GM19452 (cell line): ENCODE results near the gene USP28.
"Not testable (repeated sequence)": the region's sequence is repeated elsewhere in the genome, so short reads cannot be mapped to it uniquely, and the experiment has no call there.

Source experiments
- ATAC-seq: cut with Tn5 transposase; IDR thresholded peaks from one replicate; pipeline ENCODE4 v1.9.1; 2021; ENCODE audit not compliant: unreplicated experiment

USP28 gene

DNA sequence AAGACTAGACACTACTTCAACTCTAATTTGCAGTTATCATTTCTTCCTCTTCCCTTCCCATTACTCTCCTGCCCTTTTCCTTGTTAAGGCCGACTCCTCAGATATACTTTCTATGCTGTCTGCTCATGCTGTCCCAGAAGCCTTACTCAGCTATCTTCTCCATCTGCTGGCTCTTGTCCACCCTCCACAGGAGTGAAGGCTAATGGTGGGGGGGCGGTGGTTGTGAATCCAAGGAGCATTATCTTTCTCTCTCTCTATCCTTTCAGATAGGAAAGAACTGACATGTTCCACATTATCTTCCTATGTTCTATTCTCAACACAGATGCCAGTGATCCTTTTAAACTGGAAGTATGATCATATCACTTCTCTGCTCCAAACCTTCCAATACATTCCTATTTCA, 37.4 kb downstream of the USP28 start:
- no peak for ATAC-seq

DNA sequence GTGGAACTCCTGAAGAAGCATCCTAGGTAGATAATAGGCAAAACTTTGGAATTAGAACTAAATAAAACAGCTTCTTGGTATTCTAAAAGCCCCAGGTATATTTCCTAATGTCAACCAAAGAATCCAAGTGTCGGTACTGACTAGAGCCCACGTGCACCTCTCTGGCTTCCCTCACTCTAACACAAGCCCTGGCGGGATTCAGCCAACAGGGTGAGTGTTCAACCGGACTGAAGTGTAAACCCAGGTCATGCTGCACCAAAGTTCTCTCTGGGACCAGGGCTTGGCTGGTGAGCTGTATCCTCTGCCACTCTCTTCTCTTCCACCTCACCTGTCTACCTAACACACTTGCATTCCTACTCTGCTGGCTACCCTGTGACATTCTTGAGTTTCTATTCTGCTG, 40.1 kb downstream of the USP28 start:
- ATAC-seq: no peak

DNA sequence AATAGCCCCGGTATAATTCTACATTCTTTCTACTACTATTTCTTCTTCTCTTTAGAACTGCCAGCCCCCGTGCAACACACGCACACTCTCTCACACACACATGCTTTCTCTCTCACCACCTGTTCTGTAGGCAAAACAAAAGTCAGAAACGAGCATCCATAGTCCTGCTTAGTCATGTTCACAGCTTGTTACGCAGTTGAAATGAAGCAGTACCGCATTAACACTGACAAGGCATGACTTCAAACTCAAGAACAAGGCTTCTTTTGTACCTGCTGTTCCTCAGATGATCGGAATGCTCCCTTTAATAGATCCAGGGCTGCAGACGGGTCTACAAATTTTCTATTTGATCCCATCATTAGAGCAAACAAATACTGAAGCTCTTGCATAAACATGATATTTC, 42.2 kb downstream of the USP28 start:
- ATAC-seq: no peak

DNA sequence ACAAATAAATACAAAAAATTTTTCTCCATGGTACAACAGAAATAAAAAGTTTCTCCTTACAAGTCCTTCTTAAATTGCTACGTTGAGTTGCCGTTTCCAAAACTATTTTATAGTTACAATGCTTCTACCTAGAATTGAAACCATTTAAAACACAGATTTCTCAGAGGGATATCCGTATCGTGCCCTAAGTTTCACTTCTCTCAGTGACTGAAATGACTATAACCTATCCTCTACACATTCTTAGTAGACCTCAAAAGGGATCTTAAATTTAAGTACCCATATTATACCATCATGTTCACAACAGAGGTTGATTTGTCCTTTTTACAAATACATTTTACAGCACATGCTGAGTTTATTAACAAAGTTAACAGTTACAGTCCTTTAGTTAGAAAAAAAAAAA, 44.1 kb downstream of the USP28 start:
- peak; percentile 76 for ATAC-seq

DNA sequence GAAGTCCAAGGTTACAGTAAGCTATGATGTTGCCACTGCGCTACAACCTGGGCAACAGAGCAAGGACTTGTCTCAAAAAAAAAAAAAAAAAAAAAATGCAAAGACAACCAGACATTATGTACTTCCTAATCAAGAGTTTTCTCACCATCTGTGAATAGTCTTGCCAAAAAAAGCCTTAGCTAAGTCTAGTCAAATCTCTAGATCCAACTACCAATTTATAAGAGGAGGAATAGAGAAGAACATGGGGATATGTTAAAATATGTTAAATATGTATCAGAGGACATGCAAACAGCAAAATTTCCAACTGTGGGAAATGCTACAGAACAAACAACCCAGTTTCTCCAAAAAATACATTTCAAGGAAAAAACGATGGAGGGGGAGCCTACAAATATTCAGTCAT, 45.6 kb downstream of the USP28 start:
- no peak for ATAC-seq

DNA sequence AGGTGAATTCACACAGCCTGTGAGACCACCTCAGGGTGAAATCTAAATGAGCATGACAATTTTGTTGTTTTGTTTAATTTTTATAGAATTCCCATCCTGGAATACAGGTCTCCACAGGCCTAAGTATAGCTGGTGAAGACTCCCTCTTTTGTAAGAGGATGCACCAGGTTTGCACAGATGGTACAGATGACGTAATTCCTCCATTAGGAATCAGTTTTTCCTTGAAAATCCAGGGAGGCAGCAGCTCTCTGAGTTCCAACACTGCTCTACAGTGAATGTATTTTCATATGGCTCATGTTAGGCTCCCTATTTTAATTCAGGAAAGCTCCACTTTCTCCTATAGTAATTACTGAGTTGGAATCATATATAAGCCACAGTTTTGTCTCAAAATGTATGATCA, 47.2 kb downstream of the USP28 start:
- no peak for ATAC-seq

DNA sequence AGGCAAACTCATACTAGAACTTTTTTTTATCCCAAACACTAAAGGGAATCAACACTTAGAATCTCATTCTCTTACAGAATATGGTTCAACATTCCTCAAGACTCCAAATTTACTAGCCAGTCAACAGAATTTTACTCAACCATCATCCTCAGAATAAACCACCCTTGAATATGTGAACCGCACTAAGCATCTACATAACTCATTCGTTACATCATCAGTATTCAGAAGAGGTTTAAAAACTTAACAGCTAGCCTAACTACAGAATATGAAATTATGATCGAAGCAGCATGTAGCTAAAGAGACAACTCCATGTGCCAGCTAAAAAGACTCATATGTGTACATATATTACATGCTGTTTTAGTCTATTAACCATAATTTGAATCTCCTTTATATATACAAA, 47.9 kb downstream of the USP28 start:
- ATAC-seq: no peak

DNA sequence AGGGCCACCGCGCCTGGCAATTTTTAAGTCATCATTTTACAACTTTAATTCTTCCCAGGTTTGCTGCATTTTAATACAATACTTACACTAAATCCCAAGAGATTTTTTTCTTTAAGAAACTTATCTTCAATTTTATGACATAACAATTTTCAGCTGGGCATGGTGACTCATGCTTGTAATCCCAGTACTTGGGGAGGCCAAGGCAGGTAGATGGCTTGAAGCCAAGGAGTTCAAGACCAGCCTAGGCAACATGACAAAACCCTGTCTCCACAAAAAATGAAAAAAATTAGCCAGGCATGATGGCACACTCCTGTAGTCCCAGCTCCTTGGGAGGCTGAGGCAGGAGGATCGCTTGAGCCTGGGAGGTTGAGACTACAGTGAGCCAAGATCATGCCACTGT, 56.9 kb downstream of the USP28 start:
- no peak for ATAC-seq

DNA sequence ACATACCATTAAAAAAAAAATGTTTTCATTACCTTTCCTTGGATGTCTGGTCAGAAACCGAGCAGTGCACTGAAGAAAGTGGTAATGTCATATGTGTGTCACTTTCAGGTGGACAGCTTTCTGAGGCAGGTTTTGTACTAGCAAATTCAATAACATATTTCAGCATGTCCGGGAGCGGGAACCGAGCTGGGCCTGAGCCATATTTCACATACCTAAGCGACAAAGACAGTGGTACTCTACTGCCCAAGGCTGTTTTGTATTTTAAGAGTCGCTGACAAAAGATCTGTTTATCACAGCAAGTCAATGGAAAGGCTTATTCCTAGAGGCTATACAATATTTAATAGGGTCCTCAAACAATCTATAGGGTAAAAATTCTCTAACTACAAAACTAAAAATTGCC, 57.7 kb downstream of the USP28 start:
- no peak for ATAC-seq

DNA sequence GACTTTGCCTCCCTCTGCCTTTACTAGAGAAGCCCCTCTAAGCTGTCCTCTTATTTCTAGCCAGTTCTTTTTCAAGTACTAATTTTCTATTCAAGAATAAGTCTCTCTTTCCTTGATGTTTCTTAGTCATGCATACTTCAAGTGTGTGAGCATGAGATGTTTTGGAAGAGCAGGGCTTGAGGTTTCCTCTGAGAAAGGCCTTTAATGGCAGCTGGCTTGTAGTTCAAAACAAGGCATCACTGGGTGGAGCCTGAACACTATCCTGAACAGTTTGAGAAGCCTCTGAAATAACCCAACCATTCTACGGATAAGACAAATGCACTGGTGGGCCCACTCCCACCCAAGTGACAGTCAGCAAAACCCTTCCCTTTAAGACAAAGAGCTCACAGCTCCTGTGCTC, 58.2 kb downstream of the USP28 start:
- ATAC-seq: no peak

DNA sequence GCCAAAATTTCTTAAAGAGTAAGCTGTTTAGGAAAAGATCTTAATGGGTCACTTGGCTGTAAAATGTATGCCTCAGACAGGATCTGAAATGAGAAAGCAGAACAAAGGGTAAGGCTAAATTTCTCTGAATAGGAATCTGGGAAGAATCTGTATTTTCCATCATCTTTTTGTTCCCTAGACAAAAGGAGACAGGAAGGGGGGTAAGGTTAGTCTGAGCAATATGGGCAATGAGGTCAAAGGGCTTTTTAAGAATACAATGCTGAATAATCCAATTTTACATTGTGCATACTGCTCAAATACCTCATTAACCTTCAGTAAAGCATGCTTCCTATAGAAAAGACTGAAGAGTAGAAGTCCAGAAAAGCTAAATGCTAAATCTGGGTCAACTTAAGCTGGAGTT, 61.2 kb downstream of the USP28 start:
- no peak for ATAC-seq

DNA sequence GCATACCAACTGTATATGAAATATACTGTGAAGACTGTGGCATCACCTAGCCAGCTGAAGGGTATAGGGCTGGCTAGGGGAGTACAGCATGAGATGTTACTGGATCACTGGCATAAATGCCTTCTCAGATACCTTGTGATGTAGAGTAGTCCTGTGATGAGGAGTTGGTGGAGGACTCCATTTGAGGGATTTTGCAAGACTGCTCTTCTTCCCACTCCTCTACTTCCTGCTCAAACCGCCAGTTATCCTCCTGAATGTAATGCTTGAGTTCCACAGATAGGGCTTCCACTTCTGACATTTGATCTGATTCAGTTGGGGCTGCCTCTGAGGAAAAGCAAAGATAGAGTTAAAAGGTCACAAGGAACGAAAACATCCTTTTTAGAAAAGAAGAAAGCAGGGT, 66.4 kb downstream of the USP28 start:
- ATAC-seq: no peak

DNA sequence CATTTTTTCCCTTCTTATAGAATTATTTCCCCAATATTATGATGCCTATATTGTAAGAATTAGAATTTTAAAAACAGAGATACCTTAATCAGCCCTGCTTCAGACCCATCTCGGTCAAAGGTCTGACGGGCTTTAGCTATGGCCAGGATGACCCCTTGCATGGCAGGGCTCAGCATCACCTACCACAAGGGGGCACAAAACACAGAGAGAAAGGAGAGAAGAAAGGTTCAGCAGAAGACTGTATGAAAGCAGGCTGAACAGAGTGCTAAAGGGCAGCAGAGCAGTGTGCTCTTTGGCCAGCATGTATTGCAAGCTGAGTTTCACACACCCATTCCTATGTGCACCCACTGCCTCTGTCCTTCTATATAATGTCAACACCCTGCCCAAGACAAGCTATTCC, 69.0 kb downstream of the USP28 start:
- ATAC-seq: no peak

DNA sequence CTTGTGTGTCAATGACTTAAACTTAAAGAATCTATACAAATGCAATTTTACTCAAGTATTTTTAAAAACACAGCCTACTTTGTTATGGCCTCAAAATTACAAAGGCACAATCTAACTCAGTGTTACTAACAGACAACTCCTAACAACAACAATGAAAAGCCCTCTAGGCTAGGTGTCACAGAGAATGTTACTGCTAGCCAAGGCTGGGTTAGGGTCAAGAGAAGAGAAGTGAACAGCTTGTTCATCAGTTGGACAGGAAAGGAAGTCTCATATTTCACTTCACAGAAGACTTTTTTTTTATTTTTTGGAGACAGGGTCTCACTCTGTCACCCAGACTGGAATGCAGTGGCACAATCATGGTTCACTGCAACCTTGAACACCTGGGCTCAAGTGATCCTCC, 69.7 kb downstream of the USP28 start:
- ATAC-seq: no peak

DNA sequence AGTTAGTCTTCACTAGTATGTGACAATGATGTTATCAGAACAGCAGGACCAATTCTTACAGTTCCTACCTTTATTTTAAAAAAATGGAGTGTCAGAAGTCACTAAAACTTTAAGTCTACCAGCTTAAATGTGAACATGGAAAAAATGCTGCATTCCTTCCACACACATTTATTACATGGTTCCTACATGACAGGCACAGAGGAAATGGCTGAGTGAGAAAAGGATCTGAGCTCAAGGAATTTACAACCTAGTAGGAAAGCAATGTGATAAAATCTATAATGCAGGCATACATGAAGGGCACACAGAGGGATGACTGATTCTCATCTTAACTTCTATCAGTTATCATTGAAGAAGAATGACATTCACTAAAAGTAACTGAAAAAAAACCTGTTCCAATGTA, 72.8 kb downstream of the USP28 start:
- ATAC-seq: no peak

DNA sequence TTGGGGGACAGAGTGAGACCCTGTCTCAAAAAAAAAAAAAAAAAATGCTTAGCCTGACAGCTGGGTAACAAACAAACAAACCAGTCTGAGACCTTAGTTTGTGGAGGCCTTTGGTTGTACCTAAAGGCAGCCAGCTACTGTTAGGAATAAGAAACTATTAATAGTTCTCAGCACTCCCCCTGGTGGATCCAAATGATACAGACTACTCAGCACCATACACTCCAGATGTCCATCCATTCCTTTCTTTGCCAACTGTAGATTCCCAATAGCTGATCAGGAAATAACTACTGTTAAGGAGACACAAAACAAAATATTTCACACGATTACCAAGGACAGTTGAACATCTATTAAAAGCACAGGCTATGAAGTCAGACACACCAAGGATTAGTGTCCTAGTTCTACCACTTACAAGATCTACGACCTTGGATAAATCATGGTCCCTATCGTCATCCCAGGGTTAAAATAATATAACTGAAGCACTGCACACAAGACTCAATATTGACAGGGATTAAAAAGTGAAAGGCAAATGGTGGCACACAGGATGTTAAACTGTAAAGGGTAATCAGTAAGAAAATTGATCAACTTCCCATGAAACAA, 78.6 kb downstream of the USP28 start:
- ATAC-seq: no peak

DNA sequence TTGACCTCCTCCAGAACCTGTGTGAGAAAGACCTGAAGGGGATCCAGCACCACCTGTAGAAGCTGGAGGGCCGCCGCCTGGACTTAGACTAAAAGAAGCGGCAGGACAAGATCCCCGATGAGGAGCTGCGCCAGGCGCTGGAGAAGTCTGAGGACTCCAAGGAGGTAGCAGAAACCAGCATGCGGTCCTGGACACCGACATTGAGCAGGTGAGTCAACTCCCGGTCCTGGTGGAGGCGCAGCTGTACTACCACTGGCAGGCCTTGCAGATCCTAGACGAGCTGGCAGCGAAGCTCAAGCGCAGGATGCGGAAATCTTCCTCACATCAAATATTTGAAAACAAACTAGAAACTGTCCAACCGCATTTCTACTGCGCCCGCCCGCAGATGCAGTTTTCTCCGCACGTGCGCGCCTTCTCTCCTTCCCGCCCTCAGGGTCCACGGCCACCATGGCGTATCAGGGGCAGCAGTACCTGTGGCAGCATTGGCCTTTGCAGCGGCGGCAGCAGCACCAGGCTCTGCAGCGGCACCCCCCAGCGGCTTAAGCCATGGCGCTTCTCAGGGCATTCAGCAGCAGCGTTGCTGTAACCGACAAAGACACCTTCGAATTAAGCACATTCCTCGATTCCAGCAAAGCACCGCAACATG, 85.6 kb downstream of the USP28 start:
- ATAC-seq: no peak

DNA sequence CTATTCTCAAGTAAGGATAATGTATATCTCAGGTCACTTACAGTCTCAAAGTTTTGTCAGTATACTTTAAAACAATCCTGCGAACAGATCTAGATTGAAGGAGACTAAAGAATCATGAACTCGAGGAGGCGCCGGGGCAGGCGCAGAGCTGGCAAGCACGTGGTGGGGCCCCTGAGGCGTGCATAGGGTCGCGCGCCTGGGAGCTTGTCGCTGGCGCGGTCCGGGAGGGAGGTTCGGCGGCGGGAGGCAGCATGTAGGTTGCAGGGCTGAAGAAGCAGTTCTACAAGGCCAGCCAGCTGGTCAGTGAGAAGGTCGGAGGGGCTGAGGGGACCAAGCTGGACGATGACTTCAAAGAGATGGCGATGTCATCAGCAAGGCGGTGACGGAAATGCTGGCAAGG, 86.4 kb downstream of the USP28 start:
- ATAC-seq: not testable (repeated sequence)

DNA sequence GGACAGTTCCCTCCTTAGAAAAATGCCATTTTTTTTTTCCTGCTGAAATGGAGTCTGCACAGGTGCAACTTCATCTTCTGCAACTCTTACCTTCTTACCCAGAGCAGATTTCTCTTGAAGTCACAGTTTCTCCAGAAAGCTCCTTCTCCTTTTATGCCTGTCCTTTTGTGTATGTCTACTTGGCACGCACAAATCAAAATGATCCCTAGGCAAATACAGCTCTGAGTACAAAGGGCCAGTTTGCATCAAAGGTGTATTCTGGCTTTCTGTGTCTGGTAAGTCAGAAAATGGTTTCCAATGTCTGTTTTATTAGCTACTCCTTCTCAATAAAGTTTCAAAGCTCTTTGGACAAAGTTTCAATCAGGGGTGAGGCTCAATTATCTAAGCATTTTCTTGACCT, 93.2 kb downstream of the USP28 start:
- ATAC-seq: no peak

DNA sequence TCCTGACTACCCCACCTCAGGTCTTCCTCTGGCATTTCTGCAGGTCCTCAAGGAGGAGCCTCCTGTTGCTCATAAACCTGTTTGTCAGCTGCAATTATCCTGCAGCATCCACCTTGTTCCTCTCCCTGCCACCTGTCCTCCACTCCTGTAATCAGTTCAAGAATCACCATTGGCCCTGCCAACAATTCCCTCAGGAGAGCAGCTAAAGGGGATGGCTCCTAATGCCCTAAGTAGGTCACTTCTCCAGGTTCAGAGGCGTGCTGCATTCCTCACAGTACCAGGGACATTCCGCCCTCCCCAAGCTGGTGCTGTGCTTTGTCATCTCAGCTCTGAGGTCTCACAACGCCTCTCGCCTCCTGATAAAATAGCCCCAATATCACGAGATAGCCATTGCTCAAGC, 93.7 kb downstream of the USP28 start:
- ATAC-seq: no peak

DNA sequence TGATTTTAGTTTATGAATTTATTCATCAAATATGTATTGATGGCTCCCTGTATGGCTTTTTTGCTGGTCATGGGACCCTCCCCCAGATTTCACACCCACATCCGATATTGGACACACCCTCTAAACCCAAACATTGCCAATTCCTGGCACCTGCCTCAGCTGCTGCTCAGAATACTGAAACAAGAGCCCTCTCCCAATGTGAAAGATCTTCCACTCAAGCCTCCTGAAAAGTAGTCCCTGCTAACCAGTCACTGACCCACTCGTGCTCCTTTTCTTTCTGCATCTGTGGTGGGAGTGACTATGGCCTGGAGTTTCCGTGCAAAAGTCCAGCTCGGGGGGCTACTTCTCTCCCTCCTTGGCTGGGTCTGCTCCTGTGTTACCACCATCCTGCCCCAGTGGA, 95.9 kb downstream of the USP28 start, which contains the start of gene CLDN25:
Gene CLDN25 (plus strand): TSS at position 301 of the 400 bp plus-strand sequence. CDS start 0 bp downstream, at position 301.
- ATAC-seq: no peak

DNA sequence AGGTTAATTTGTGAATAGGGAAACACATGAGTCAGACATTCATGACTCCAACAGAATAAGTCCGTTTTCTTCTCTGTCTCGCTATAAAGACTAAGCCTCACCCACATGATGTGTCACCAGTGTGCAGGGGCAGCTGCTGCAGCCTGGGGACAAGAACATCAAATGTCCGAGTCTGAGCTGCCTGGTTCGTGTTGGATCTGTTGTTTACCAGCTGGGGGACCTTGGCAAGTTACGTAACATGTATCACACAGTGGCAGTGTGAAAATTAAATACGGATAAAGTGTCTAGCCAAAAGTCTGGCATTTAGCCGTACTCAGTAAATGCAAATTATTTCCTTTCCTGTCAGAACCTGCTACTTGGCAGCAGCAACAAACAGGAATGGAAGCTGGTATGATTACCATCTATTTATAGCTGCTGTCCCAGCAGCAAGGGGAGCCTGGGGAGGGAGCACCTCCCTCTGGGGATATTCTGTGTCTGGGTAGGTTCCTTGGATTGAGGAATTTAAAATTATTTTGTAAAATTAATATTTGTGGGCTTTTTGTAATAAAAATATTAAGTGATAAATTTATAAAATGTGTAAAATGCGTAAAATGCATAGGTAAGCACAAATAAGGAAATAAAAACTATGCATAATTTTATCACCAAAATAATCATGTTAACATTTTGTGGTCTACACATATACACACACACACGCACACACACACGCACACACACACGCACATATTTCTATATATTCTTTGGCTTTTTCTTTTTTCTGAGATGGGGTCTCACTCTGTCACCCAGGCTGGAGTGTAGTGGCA, 97.1 kb downstream of the USP28 start:
- no peak for ATAC-seq
